ENCODE measurements around the gene ZNF148. TPM values are rescaled to one million over a fixed set of nuclear protein-coding genes. Genes with fewer than 3 reads are reported as not detected.

ZNF148 gene
- total RNA-seq, 1 donor from 2014 or later = 44.5 TPM

- no peak overlapping the region for H3K4me2 ChIP-seq (ENCODE audit: low read length)
- H3K27ac ChIP-seq (ENCODE audit: low read depth, low read length) = no peak overlapping the region
- Mint-ChIP-seq H3K9me3 (ENCODE audit: unreplicated experiment) (peaks cover 2% of the 10 kb centered on the region), H3K27me3 (ENCODE audit: low read depth, unreplicated experiment) (peaks cover 21% of the 10 kb centered on the region), H3K4me3 (ENCODE audit: unreplicated experiment) (no peak overlapping the region), H3K27ac (ENCODE audit: unreplicated experiment) (no peak overlapping the region), H3K4me1 (ENCODE audit: low read depth, unreplicated experiment) (no peaks in the 10 kb centered on the region), H3K36me3 (ENCODE audit: low read depth, unreplicated experiment) (peaks cover 3% of the 10 kb centered on the region)
- H3K4me1 ChIP-seq (ENCODE audit: insufficient read depth, low read length) = no peaks in the 10 kb centered on the region
- DNase-seq (ENCODE audit: low read depth) = no peak
- no peak overlapping the region for H2AFZ ChIP-seq (ENCODE audit: low read depth, low read length)
- H3K4me3 ChIP-seq (ENCODE audit: insufficient read depth, low read depth, low read length) = no peak overlapping the region
- no peaks in the 10 kb centered on the region for H4K20me1 ChIP-seq (ENCODE audit: insufficient read depth, low read length)
- no peaks in the 10 kb centered on the region for H3K27me3 ChIP-seq (ENCODE audit: insufficient read depth, low read length)
- no peak overlapping the region for H3K9ac ChIP-seq (ENCODE audit: low read length)
- no peak for FAIRE-seq
- TF ChIP-seq EZH2 (IDR thresholded peaks at IDR 0.05; ENCODE audit: insufficient read depth, low read length) = no peak
- no peak for TF ChIP-seq CTCF (IDR thresholded peaks at IDR 0.05; ENCODE audit: insufficient read depth, low read depth, low read length)
- no peaks in the 10 kb centered on the region for H3K36me3 ChIP-seq (ENCODE audit: insufficient read depth, low read length)
- no peaks in the 10 kb centered on the region for H3K79me2 ChIP-seq (ENCODE audit: insufficient read depth, low read length)
- no peaks in the 10 kb centered on the region for H3K9me3 ChIP-seq (ENCODE audit: insufficient read depth, low read depth, low read length)
Observed at GRCh38 chr3:125206934-125207333, 168.2 kb downstream of the ZNF148 start.

- DNase-seq (ENCODE audit: low read depth) = no peak
- Histone ChIP-seq H2AFZ (ENCODE audit: low read depth, low read length) (no peak overlapping the region), H3K4me2 (ENCODE audit: low read length) (no peak overlapping the region), H3K79me2 (ENCODE audit: insufficient read depth, low read length) (no peaks in the 10 kb centered on the region), H4K20me1 (ENCODE audit: insufficient read depth, low read length) (no peaks in the 10 kb centered on the region), H3K4me1 (ENCODE audit: insufficient read depth, low read length) (no peaks in the 10 kb centered on the region), H3K9me3 (ENCODE audit: insufficient read depth, low read depth, low read length) (no peaks in the 10 kb centered on the region), H3K4me3 (ENCODE audit: insufficient read depth, low read depth, low read length) (no peak overlapping the region), H3K36me3 (ENCODE audit: insufficient read depth, low read length) (no peaks in the 10 kb centered on the region), H3K27ac (ENCODE audit: low read depth, low read length) (no peak overlapping the region), H3K27me3 (ENCODE audit: insufficient read depth, low read length) (no peaks in the 10 kb centered on the region), H3K9ac (ENCODE audit: low read length) (no peak overlapping the region)
- H3K27ac Mint-ChIP-seq (ENCODE audit: unreplicated experiment) = no peak overlapping the region
- H3K36me3 Mint-ChIP-seq (ENCODE audit: low read depth, unreplicated experiment) = peaks cover 3% of the 10 kb centered on the region
- no peak overlapping the region for H3K4me3 Mint-ChIP-seq (ENCODE audit: unreplicated experiment)
- no peak for TF ChIP-seq CTCF (IDR thresholded peaks at IDR 0.05; ENCODE audit: insufficient read depth, low read depth, low read length)
- TF ChIP-seq EZH2 (IDR thresholded peaks at IDR 0.05; ENCODE audit: insufficient read depth, low read length) = no peak
- FAIRE-seq = peak; percentile 56
- H3K9me3 Mint-ChIP-seq (ENCODE audit: unreplicated experiment) = peaks cover 2% of the 10 kb centered on the region
- no peaks in the 10 kb centered on the region for H3K4me1 Mint-ChIP-seq (ENCODE audit: low read depth, unreplicated experiment)
- peaks cover 11% of the 10 kb centered on the region for H3K27me3 Mint-ChIP-seq (ENCODE audit: low read depth, unreplicated experiment)
Observed at GRCh38 chr3:125203731-125204130, 171.4 kb downstream of the ZNF148 start.

GRCh38 chr3:125202197-125202596, 172.9 kb downstream of the ZNF148 start:
- no peaks in the 10 kb centered on the region for H3K4me1 Mint-ChIP-seq (ENCODE audit: low read depth, unreplicated experiment)
- DNase-seq (ENCODE audit: low read depth) (no peak), FAIRE-seq (no peak)
- no peaks in the 10 kb centered on the region for H3K79me2 ChIP-seq (ENCODE audit: insufficient read depth, low read length)
- TF ChIP-seq EZH2 (IDR thresholded peaks at IDR 0.05; ENCODE audit: insufficient read depth, low read length) = no peak
- TF ChIP-seq CTCF (IDR thresholded peaks at IDR 0.05; ENCODE audit: insufficient read depth, low read depth, low read length) = no peak
- no peaks in the 10 kb centered on the region for H3K36me3 ChIP-seq (ENCODE audit: insufficient read depth, low read length)
- no peak overlapping the region for H3K4me3 Mint-ChIP-seq (ENCODE audit: unreplicated experiment)
- no peaks in the 10 kb centered on the region for H3K4me1 ChIP-seq (ENCODE audit: insufficient read depth, low read length)
- H3K4me3 ChIP-seq (ENCODE audit: insufficient read depth, low read depth, low read length) = no peak overlapping the region
- H3K36me3 Mint-ChIP-seq (ENCODE audit: low read depth, unreplicated experiment) = peaks cover 3% of the 10 kb centered on the region
- no peak overlapping the region for H3K27ac ChIP-seq (ENCODE audit: low read depth, low read length)
- H3K4me2 ChIP-seq (ENCODE audit: low read length) = no peak overlapping the region
- no peaks in the 10 kb centered on the region for H4K20me1 ChIP-seq (ENCODE audit: insufficient read depth, low read length)
- no peak overlapping the region for H3K9ac ChIP-seq (ENCODE audit: low read length)
- H3K9me3 Mint-ChIP-seq (ENCODE audit: unreplicated experiment) = peaks cover 2% of the 10 kb centered on the region
- H2AFZ ChIP-seq (ENCODE audit: low read depth, low read length) = no peak overlapping the region
- H3K27me3 ChIP-seq (ENCODE audit: insufficient read depth, low read length) = no peaks in the 10 kb centered on the region
- H3K27me3 Mint-ChIP-seq (ENCODE audit: low read depth, unreplicated experiment) = peaks cover 8% of the 10 kb centered on the region
- no peak overlapping the region for H3K27ac Mint-ChIP-seq (ENCODE audit: unreplicated experiment)
- H3K9me3 ChIP-seq (ENCODE audit: insufficient read depth, low read depth, low read length) = no peaks in the 10 kb centered on the region

Measured in astrocyte (in vitro differentiated cells and primary cell).